AG09309 (cell line): Measurements from ENCODE around the gene DNAL4.

ENCODE experiments used
- DNase-seq: peaks from one replicate; pipeline ENCODE4 v3.0.0-alpha.2; 2010; ENCODE audit warnings: low read depth
- H3K4me3 ChIP-seq: 2 replicates; pipeline ENCODE4 v1.5.1; 2011; ENCODE audit warnings: mild to moderate bottlenecking, low read depth, low read length, moderate library complexity; ENCODE audit not compliant: control insufficient read depth
- CTCF ChIP-seq: IDR thresholded peaks from 2 replicates; pipeline ENCODE4 v1.5.1; 2011; ENCODE audit warnings: mild to moderate bottlenecking, low read depth, low read length, inconsistent platforms; ENCODE audit not compliant: insufficient read depth, control insufficient read depth; ENCODE audit errors: missing control alignments

Gene DNAL4

GRCh38 chr22:38782402-38783094 lies 11.4 kb downstream of the DNAL4 start:
- H3K4me3 ChIP-seq, result no peak overlapping the region
- no peak for DNase-seq
- TF ChIP-seq CTCF, result no peak

DNA sequence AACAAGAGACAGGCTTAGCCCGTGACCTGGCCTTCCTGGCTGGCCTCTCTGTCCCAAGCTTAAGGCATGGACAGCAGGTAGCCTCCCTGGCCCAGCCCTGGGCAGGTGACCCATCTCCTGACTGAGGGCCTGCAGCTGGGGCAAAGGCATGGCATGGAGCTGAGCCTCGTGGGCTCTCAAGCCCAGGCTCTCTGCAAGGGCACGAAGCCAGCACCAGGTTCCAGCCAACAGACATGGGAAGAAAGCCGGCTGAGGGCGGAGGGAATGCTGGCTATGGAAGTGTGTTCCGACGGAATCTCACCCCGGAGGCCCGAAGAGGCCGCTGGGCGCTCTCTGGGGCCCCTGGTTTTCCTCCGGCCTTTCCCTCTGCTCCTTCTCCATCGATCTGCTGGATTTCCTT lies 12.9 kb downstream of the DNAL4 start:
- DNase-seq, result no peak
- TF ChIP-seq CTCF, result no peak
- H3K4me3 ChIP-seq, result no peak overlapping the region

GRCh38 chr22:38777087-38777671 lies 16.8 kb downstream of the DNAL4 start:
- TF ChIP-seq CTCF, result no peak

GRCh38 chr22:38776086-38776485 lies 17.9 kb downstream of the DNAL4 start:
- DNase-seq, result no peak
- H3K4me3 ChIP-seq, result no peak overlapping the region
- no peak for TF ChIP-seq CTCF

More at GRCh38 chr22:38777087-38777671, 16.8 kb downstream of the DNAL4 start:
- no peak overlapping the region for H3K4me3 ChIP-seq
- DNase-seq, result no peak

DNA sequence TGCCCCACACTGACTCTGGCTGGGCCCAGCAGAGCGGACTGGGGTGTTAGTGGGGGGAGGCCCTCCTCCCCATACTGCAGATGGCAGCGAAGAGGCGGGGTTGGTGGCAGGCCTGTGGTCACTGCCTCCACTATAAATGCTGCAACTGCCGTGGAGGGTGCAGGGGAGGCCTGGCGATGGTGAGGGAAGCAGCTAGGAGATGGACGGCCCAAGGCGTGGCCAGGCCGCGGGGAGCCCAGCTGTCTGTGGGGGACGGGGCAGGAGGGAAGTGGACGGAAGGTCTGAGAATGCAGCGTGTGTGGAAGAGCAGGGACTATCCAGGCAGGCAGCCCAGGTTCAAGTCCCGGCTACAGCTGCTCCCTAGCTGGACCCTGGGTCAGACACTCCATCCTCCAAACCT lies 18.3 kb downstream of the DNAL4 start:
- no peak for DNase-seq
- TF ChIP-seq CTCF, result no peak
- H3K4me3 ChIP-seq, result no peak overlapping the region

DNA sequence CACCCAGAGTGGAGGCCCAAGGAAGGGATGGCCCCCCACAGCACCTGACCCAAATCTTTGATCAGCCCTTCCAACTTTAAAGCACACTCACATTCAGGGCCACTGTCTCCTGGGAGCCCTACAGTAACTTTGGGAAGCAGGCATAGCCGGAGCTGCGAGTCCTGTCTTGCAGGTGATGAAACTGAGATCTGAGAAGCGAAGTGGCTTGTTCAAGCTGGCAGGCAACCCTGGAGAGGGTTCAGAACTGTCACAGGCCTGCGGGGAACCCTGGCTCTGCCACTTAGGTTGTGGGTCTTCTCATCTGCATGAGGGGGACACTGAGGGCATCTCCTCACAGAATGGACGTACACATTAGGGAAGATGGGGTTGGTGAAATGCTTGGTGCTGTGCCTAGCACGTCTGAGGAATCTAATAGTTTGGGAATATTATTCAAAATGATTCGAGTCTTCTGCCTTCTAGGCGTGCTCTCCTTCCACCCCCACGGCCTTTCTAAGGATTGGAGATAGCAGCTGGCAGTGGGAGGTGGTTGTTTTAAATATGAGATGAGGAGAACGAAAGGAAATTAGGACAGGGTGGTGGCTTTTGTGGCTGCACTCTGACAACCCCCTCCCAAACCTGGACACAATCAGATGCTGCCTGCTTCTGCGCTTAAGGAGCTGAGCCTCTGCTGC lies 19.3 kb downstream of the DNAL4 start:
- H3K4me3 ChIP-seq, result no peak overlapping the region
- DNase-seq, result no peak
- TF ChIP-seq CTCF, result no peak
